ENCODE measurements around the gene AACS.
"Not testable (repeated sequence)": the region's sequence is repeated elsewhere in the genome, so short reads cannot be mapped to it uniquely, and the experiment has no call there.

DNA sequence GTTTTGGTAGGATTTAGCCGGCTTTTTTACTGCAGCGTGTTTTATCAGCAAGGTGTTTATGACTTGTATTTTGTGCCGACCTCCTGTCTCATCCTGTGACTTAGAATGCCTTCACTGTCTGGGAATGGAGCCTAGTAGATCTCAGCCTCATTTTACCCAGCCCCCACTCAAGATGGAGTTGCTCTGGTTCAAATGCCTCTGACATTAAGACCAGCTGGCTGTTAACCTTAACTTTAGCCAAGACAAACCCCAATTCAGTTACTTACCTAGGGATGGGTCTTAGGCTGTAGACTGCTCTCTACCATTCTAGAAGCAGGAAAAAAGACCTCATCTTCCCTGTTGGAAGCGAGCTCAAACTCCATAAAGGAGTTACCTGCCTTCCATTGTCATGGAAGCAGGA is 1.7 kb upstream of the AACS start:
- not testable (repeated sequence) for TF ChIP-seq POLR2A (IDR thresholded peaks at IDR 0.05; ENCODE audit: low read depth, low read length); NFXL1 (IDR thresholded peaks at IDR 0.05; ENCODE audit: borderline replicate concordance); MXI1 (IDR thresholded peaks at IDR 0.05; ENCODE audit: low read depth, low read length); IKZF2 (IDR thresholded peaks at IDR 0.05); CHD4 (IDR thresholded peaks at IDR 0.05); YY1 (IDR thresholded peaks at IDR 0.05; ENCODE audit: low read depth, low read length); RB1 (IDR thresholded peaks at IDR 0.05; ENCODE audit: borderline replicate concordance); SMC3 (IDR thresholded peaks at IDR 0.05; ENCODE audit: borderline replicate concordance, low read length)
- TF ChIP-seq, protein P1, sequence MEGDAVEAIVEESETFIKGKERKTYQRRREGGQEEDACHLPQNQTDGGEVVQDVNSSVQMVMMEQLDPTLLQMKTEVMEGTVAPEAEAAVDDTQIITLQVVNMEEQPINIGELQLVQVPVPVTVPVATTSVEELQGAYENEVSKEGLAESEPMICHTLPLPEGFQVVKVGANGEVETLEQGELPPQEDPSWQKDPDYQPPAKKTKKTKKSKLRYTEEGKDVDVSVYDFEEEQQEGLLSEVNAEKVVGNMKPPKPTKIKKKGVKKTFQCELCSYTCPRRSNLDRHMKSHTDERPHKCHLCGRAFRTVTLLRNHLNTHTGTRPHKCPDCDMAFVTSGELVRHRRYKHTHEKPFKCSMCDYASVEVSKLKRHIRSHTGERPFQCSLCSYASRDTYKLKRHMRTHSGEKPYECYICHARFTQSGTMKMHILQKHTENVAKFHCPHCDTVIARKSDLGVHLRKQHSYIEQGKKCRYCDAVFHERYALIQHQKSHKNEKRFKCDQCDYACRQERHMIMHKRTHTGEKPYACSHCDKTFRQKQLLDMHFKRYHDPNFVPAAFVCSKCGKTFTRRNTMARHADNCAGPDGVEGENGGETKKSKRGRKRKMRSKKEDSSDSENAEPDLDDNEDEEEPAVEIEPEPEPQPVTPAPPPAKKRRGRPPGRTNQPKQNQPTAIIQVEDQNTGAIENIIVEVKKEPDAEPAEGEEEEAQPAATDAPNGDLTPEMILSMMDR (IDR thresholded peaks at IDR 0.05 in 2 of 3, conservative IDR thresholded peaks at IDR 0.05 in 1 of 3; ENCODE audit: control insufficient read depth in 2 of 3, extremely low read depth in 1 of 3, insufficient read depth in 1 of 3, low read depth in 3 of 3, low read length in 3 of 3): not testable (repeated sequence)
- TF ChIP-seq, protein P2, sequence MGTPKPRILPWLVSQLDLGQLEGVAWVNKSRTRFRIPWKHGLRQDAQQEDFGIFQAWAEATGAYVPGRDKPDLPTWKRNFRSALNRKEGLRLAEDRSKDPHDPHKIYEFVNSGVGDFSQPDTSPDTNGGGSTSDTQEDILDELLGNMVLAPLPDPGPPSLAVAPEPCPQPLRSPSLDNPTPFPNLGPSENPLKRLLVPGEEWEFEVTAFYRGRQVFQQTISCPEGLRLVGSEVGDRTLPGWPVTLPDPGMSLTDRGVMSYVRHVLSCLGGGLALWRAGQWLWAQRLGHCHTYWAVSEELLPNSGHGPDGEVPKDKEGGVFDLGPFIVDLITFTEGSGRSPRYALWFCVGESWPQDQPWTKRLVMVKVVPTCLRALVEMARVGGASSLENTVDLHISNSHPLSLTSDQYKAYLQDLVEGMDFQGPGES (IDR thresholded peaks at IDR 0.05): not testable (repeated sequence)
- TF ChIP-seq, protein P3, sequence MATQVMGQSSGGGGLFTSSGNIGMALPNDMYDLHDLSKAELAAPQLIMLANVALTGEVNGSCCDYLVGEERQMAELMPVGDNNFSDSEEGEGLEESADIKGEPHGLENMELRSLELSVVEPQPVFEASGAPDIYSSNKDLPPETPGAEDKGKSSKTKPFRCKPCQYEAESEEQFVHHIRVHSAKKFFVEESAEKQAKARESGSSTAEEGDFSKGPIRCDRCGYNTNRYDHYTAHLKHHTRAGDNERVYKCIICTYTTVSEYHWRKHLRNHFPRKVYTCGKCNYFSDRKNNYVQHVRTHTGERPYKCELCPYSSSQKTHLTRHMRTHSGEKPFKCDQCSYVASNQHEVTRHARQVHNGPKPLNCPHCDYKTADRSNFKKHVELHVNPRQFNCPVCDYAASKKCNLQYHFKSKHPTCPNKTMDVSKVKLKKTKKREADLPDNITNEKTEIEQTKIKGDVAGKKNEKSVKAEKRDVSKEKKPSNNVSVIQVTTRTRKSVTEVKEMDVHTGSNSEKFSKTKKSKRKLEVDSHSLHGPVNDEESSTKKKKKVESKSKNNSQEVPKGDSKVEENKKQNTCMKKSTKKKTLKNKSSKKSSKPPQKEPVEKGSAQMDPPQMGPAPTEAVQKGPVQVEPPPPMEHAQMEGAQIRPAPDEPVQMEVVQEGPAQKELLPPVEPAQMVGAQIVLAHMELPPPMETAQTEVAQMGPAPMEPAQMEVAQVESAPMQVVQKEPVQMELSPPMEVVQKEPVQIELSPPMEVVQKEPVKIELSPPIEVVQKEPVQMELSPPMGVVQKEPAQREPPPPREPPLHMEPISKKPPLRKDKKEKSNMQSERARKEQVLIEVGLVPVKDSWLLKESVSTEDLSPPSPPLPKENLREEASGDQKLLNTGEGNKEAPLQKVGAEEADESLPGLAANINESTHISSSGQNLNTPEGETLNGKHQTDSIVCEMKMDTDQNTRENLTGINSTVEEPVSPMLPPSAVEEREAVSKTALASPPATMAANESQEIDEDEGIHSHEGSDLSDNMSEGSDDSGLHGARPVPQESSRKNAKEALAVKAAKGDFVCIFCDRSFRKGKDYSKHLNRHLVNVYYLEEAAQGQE (IDR thresholded peaks at IDR 0.05; ENCODE audit: low read depth, low read length): not testable (repeated sequence)
